ENCODE data around the gene RASSF1.

The RASSF1 gene

GRCh38 chr3:50342813-50343633 is 2.4 kb upstream of the RASSF1 start:
- H3K27ac Mint-ChIP-seq, result peak overlapping the region; percentile 53
- peaks cover 3% of the 10 kb centered on the region for H3K36me3 Mint-ChIP-seq
- H3K4me1 Mint-ChIP-seq, result peaks cover 31% of the 10 kb centered on the region
- no peaks in the 10 kb centered on the region for H3K27me3 Mint-ChIP-seq
- DNase-seq (ENCODE audit: low spot score in 2 of 2) (no peak), ATAC-seq (ENCODE audit: low read depth) (no peak)
- no peaks in the 10 kb centered on the region for H3K9me3 Mint-ChIP-seq
- H3K4me3 Mint-ChIP-seq, result no peak overlapping the region

- no peaks in the 10 kb centered on the region for H3K9me3 Mint-ChIP-seq
- no peak overlapping the region for H3K4me3 Mint-ChIP-seq
- H3K36me3 Mint-ChIP-seq, result peaks cover 3% of the 10 kb centered on the region
- H3K4me1 Mint-ChIP-seq, result peaks cover 33% of the 10 kb centered on the region
- H3K27me3 Mint-ChIP-seq, result no peaks in the 10 kb centered on the region
- H3K27ac Mint-ChIP-seq, result no peak overlapping the region
- ATAC-seq (ENCODE audit: low read depth) (no peak), DNase-seq (ENCODE audit: low spot score in 2 of 2) (no peak)
Observed at GRCh38 chr3:50341996-50342650, 1.5 kb upstream of the RASSF1 start.

GRCh38 chr3:50341537-50341936 is 901 bp upstream of the RASSF1 start:
- DNase-seq (ENCODE audit: low spot score in 2 of 2) (no peak), ATAC-seq (ENCODE audit: low read depth) (no peak)
- H3K4me1 Mint-ChIP-seq, result peaks cover 35% of the 10 kb centered on the region
- H3K27me3 Mint-ChIP-seq, result no peaks in the 10 kb centered on the region
- peak overlapping the region; percentile 97 for H3K4me3 Mint-ChIP-seq
- H3K9me3 Mint-ChIP-seq, result no peaks in the 10 kb centered on the region
- H3K27ac Mint-ChIP-seq, result no peak overlapping the region
- H3K36me3 Mint-ChIP-seq, result peaks cover 5% of the 10 kb centered on the region

- Mint-ChIP-seq H3K27me3 (no peaks in the 10 kb centered on the region), H3K4me1 (peaks cover 34% of the 10 kb centered on the region), H3K36me3 (peaks cover 6% of the 10 kb centered on the region), H3K4me3 (peak overlapping the region; percentile 97), H3K9me3 (no peaks in the 10 kb centered on the region), H3K27ac (peak overlapping the region; percentile 99)
- DNase-seq (ENCODE audit: low spot score in 2 of 2) (no peak), ATAC-seq (ENCODE audit: low read depth) (no peak)
Observed at GRCh38 chr3:50340147-50340447, 539 bp downstream of the RASSF1 start.

- peaks cover 34% of the 10 kb centered on the region for H3K4me1 Mint-ChIP-seq
- no peak for ATAC-seq (ENCODE audit: low read depth)
Observed at GRCh38 chr3:50339485-50340146, 1.0 kb downstream of the RASSF1 start.

GRCh38 chr3:50338965-50339364 is 1.7 kb downstream of the RASSF1 start:
- no peak for DNase-seq (ENCODE audit: low spot score in 2 of 2)
- Mint-ChIP-seq H3K4me1 (peaks cover 37% of the 10 kb centered on the region), H3K4me3 (peak overlapping the region; percentile 97), H3K27ac (peak overlapping the region; percentile 99), H3K27me3 (no peaks in the 10 kb centered on the region), H3K9me3 (no peaks in the 10 kb centered on the region), H3K36me3 (peaks cover 8% of the 10 kb centered on the region)
- no peak for ATAC-seq (ENCODE audit: low read depth)

More at GRCh38 chr3:50339485-50340146, 1.0 kb downstream of the RASSF1 start:
- Mint-ChIP-seq H3K27ac (peak overlapping the region; percentile 99), H3K27me3 (no peaks in the 10 kb centered on the region), H3K36me3 (peaks cover 6% of the 10 kb centered on the region), H3K9me3 (no peaks in the 10 kb centered on the region), H3K4me3 (peak overlapping the region; percentile 97)
- no peak for DNase-seq (ENCODE audit: low spot score in 2 of 2)

- Mint-ChIP-seq H3K4me1 (peaks cover 30% of the 10 kb centered on the region), H3K27ac (peak overlapping the region; percentile 99), H3K27me3 (no peaks in the 10 kb centered on the region), H3K36me3 (peaks cover 8% of the 10 kb centered on the region), H3K4me3 (peak overlapping the region; percentile 97), H3K9me3 (no peaks in the 10 kb centered on the region)
- ATAC-seq (ENCODE audit: low read depth) (peak; percentile 77), DNase-seq (ENCODE audit: low spot score in 2 of 2) (peak; percentile 81 to 90)
Observed at GRCh38 chr3:50337175-50337861, 3.3 kb downstream of the RASSF1 start.

- DNase-seq (ENCODE audit: low spot score in 2 of 2), result no peak
- Mint-ChIP-seq H3K27ac (peak overlapping the region; percentile 99), H3K4me3 (peak overlapping the region; percentile 97), H3K36me3 (peaks cover 8% of the 10 kb centered on the region), H3K27me3 (no peaks in the 10 kb centered on the region), H3K9me3 (no peaks in the 10 kb centered on the region), H3K4me1 (peaks cover 30% of the 10 kb centered on the region)
- peak; percentile 36 for ATAC-seq (ENCODE audit: low read depth)
Observed at GRCh38 chr3:50336452-50337174, 4.0 kb downstream of the RASSF1 start.

GRCh38 chr3:50334339-50335075 is 6.1 kb downstream of the RASSF1 start:
- Mint-ChIP-seq H3K9me3 (no peaks in the 10 kb centered on the region), H3K4me1 (peaks cover 20% of the 10 kb centered on the region), H3K4me3 (peak overlapping the region; percentile 21), H3K36me3 (peaks cover 17% of the 10 kb centered on the region), H3K27ac (no peak overlapping the region), H3K27me3 (no peaks in the 10 kb centered on the region)
- DNase-seq (ENCODE audit: low spot score in 2 of 2) (no peak), ATAC-seq (ENCODE audit: low read depth) (no peak)

GRCh38 chr3:50333744-50334328 is 6.8 kb downstream of the RASSF1 start:
- Mint-ChIP-seq H3K27ac (peak overlapping the region; percentile 31), H3K36me3 (peaks cover 15% of the 10 kb centered on the region), H3K9me3 (no peaks in the 10 kb centered on the region), H3K4me3 (no peak overlapping the region), H3K27me3 (no peaks in the 10 kb centered on the region), H3K4me1 (peaks cover 16% of the 10 kb centered on the region)
- ATAC-seq (ENCODE audit: low read depth) (no peak), DNase-seq (ENCODE audit: low spot score in 2 of 2) (no peak)

- Mint-ChIP-seq H3K27me3 (no peaks in the 10 kb centered on the region), H3K4me3 (no peak overlapping the region), H3K27ac (no peak overlapping the region), H3K9me3 (no peaks in the 10 kb centered on the region), H3K36me3 (peaks cover 11% of the 10 kb centered on the region), H3K4me1 (peaks cover 13% of the 10 kb centered on the region)
- no peak for ATAC-seq (ENCODE audit: low read depth)
- DNase-seq (ENCODE audit: low spot score in 2 of 2), result no peak
Observed at GRCh38 chr3:50331364-50331907, 9.2 kb downstream of the RASSF1 start.

GRCh38 chr3:50330330-50330729 is 10.3 kb downstream of the RASSF1 start:
- peaks cover 14% of the 10 kb centered on the region for H3K4me1 Mint-ChIP-seq
- H3K27me3 Mint-ChIP-seq, result no peaks in the 10 kb centered on the region
- no peak overlapping the region for H3K27ac Mint-ChIP-seq
- no peaks in the 10 kb centered on the region for H3K9me3 Mint-ChIP-seq
- DNase-seq (ENCODE audit: low spot score in 2 of 2) (no peak), ATAC-seq (ENCODE audit: low read depth) (no peak)
- peaks cover 11% of the 10 kb centered on the region for H3K36me3 Mint-ChIP-seq
- no peak overlapping the region for H3K4me3 Mint-ChIP-seq

All from memory B cell (primary cell).